Esophagus squamous epithelium (tissue), 4 donors: Measurements from ENCODE around the gene PRKD3.

Source experiments
- CTCF ChIP-seq, 6 experiments: fragments of 450-650 bp in 4 of 6; fragments of 200-600 bp in 2 of 6; sonication (generic) in 2 of 6; IDR thresholded peaks; one replicate each; pipeline ENCODE4 v1.5.1; 2016 to 2019; ENCODE audit warnings: antibody characterized with exemption in 6 of 6, mild to moderate bottlenecking in 4 of 6, moderate library complexity in 4 of 6
- POLR2A ChIP-seq, 4 donors: fragments of 450-650 bp; IDR thresholded peaks; one replicate each; pipeline ENCODE4 v1.6.1; 2017; ENCODE audit warnings: antibody characterized with exemption in 4 of 4, mild to moderate bottlenecking in 4 of 4, moderate library complexity in 3 of 4

GRCh38 chr2:37361216-37361815 lies 36.7 kb upstream of the PRKD3 start:
- TF ChIP-seq CTCF (IDR thresholded peaks at IDR 0.05) = no peak
- no peak for TF ChIP-seq POLR2A (IDR thresholded peaks at IDR 0.05)
